UCSD-AML1 (cell line): Measurements from ENCODE around the gene KDM2B.
"Not testable (repeated sequence)": the region's sequence is repeated elsewhere in the genome, so short reads cannot be mapped to it uniquely, and the experiment has no call there.

Source experiments
- DNase-seq: peaks from one replicate; lab custom pipeline; 2025; ENCODE audit not compliant: unreplicated experiment; lab: John Stamatoyannopoulos, UW

Gene KDM2B

GRCh38 chr12:121590476-121591143 is 9.8 kb upstream of the KDM2B start:
- DNase-seq = peak; percentile 20

GRCh38 chr12:121584885-121585284 is 4.1 kb upstream of the KDM2B start:
- DNase-seq = not testable (repeated sequence)

GRCh38 chr12:121583334-121583661 is 2.5 kb upstream of the KDM2B start:
- DNase-seq = not testable (repeated sequence)

GRCh38 chr12:121582583-121583333 is 1.9 kb upstream of the KDM2B start:
- DNase-seq = peak; percentile 26

- peak; percentile 26 for DNase-seq
These were observed 1.0 kb upstream of the KDM2B start for GRCh38 chr12:121581686-121582429.

GRCh38 chr12:121579981-121580868 is 598 bp downstream of the KDM2B start:
- DNase-seq = peak; percentile 80

GRCh38 chr12:121579190-121579791 is 1.5 kb downstream of the KDM2B start:
- peak; percentile 49 for DNase-seq

GRCh38 chr12:121578230-121579189 is 2.3 kb downstream of the KDM2B start:
- no peak for DNase-seq

- DNase-seq = no peak
These were observed 3.2 kb downstream of the KDM2B start for GRCh38 chr12:121577443-121578180.

- DNase-seq = peak; percentile 24
These were observed 3.9 kb downstream of the KDM2B start for GRCh38 chr12:121576851-121577391.

- DNase-seq = no peak
These were observed 4.7 kb downstream of the KDM2B start for GRCh38 chr12:121575952-121576625.

GRCh38 chr12:121575051-121575450 is 5.8 kb downstream of the KDM2B start:
- DNase-seq = no peak

GRCh38 chr12:121574025-121574424 is 6.8 kb downstream of the KDM2B start:
- DNase-seq = no peak

GRCh38 chr12:121571920-121572319 is 8.9 kb downstream of the KDM2B start:
- no peak for DNase-seq

GRCh38 chr12:121570467-121571283 is 10.1 kb downstream of the KDM2B start:
- no peak for DNase-seq

GRCh38 chr12:121568971-121569751 is 11.7 kb downstream of the KDM2B start:
- no peak for DNase-seq
